K562 (cell line): ENCODE data around the gene PHF21A. TPM values are rescaled to one million over a fixed set of nuclear protein-coding genes. Genes with fewer than 3 reads are reported as not detected.

Experiments used
- BRD9 ChIP-seq: fragments of 450-650 bp; IDR thresholded peaks from 2 replicates; pipeline ENCODE4 v1.6.1; 2018; ENCODE audit warnings: low read depth; ENCODE audit not compliant: partially characterized antibody
- MECOM ChIP-seq: fragments of 250-450 bp; sonication (Bioruptor Pico); IDR thresholded peaks from 2 replicates; pipeline ENCODE4 v1.8.0; 2022; ENCODE audit warnings: inconsistent platforms
- POLR3G ChIP-seq: IDR thresholded peaks from 2 replicates; pipeline ENCODE4 v1.6.1; 2011; ENCODE audit not compliant: insufficient read length, insufficient replicate concordance; ENCODE audit errors: extremely low read depth
- polyA plus RNA-seq, 8 experiments: library from polyadenylated mRNA; depleted of rRNA in 4 of 8; stranded (reverse) in 5 of 8; unstranded in 3 of 8; fragments of >200 nt; fragmentation: Nextera tagmentation in 2 of 8; fragmentation: Illumina TruSeq in 1 of 8; extraction: Ambion mirVana in 2 of 8; extraction: Trizol in 1 of 8; gene quantifications; 2 replicates each; pipeline versions ENCODE4 v1.2.1 to v1.2.3, GENCODE V29; 2011 to 2014; ENCODE audit warnings: inconsistent platforms in 1 of 8, missing spikeins in 1 of 8
- total RNA-seq, 7 experiments: library from RNA; depleted of rRNA in 6 of 7; stranded (reverse); fragments of >200 nt in 6 of 7; fragmentation: Illumina TruSeq in 2 of 7; extraction: Trizol in 2 of 7; gene quantifications; 2 replicates each; pipeline versions ENCODE4 v1.2.1 to v1.2.3, GENCODE V29; 2011 to 2021; ENCODE audit warnings: low replicate concordance in 1 of 7
- TF ChIP-seq, protein P1 (sequence below): fragments of 450-650 bp; IDR thresholded peaks from 2 replicates; pipeline ENCODE4 v1.6.1; 2016; ENCODE audit warnings: mild to moderate bottlenecking, moderate library complexity
- TF ChIP-seq, protein P2 (sequence below), 2 experiments: fragments of 450-650 bp; IDR thresholded peaks; 2 replicates each; pipeline ENCODE4 v1.6.1; 2018; ENCODE audit warnings: mild to moderate bottlenecking in 2 of 2, low read depth in 1 of 2; ENCODE audit not compliant: partially characterized antibody in 2 of 2
- TF ChIP-seq, protein P3 (sequence below): fragments of 250-450 bp; sonication (Bioruptor Pico); IDR thresholded peaks from 2 replicates; pipeline ENCODE4 v1.4.0; 2020
- TF ChIP-seq, protein P4 (sequence below): fragments of 200-800 bp; sonication (Bioruptor generic); IDR thresholded peaks from 2 replicates; pipeline ENCODE4 v1.6.1; 2017; ENCODE audit warnings: missing genetic modification characterization, missing compliant biosample characterization

PHF21A gene
- total and polyA plus RNA-seq, 9 of the 15 experiments (the other 6 are each of a cell fraction or from before 2014, with no cell fraction given), result 1.5 to 32.4 (median 10.7) TPM

DNA sequence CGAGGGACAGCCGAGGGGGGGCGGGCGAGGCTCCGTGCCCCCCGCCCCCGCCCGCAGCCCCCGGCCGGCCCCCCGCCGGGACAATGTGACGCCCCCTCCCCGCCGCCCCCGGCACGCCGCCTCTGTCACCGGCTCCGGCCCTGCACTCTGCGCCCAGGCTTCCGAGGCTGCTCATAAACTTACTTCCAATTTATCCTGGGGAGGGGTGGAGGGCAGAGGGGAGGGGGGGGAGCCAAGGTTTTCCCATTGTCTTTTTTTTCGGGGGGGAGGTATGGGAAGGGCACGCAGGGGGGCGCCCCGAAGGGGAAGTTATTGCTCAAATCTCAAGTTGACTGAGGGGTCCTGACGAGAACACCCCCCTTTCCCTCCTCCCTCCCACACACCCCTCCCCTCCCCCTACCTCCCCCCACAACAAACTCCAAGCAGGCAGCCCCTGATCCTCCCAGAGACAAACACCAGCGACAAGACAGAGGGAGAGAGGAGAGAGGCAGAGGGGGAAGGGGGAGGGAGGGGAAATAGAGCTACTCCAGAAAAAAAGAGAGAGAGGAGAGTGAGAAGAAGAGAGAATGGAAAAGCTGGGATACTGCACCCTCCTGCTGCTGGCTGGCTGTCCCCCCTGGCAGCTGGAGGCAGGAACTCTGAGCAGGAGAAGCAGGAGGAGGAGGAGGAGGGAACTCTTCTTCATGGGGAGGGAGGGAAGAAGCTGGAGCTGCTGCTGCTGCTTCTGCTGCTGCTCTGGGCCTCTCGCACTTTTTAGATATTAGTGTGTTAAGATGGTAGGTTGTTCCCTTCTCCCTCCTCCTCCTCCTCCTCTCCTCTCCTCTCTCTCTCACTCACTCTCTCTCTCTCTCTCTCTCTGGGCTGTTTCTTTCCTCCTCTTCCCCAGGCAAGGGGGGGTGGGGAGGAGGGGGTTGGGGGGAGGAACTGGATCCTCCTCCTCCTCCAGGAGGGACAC lies 631 bp downstream of the PHF21A start (continued):
- TF ChIP-seq, protein P1, sequence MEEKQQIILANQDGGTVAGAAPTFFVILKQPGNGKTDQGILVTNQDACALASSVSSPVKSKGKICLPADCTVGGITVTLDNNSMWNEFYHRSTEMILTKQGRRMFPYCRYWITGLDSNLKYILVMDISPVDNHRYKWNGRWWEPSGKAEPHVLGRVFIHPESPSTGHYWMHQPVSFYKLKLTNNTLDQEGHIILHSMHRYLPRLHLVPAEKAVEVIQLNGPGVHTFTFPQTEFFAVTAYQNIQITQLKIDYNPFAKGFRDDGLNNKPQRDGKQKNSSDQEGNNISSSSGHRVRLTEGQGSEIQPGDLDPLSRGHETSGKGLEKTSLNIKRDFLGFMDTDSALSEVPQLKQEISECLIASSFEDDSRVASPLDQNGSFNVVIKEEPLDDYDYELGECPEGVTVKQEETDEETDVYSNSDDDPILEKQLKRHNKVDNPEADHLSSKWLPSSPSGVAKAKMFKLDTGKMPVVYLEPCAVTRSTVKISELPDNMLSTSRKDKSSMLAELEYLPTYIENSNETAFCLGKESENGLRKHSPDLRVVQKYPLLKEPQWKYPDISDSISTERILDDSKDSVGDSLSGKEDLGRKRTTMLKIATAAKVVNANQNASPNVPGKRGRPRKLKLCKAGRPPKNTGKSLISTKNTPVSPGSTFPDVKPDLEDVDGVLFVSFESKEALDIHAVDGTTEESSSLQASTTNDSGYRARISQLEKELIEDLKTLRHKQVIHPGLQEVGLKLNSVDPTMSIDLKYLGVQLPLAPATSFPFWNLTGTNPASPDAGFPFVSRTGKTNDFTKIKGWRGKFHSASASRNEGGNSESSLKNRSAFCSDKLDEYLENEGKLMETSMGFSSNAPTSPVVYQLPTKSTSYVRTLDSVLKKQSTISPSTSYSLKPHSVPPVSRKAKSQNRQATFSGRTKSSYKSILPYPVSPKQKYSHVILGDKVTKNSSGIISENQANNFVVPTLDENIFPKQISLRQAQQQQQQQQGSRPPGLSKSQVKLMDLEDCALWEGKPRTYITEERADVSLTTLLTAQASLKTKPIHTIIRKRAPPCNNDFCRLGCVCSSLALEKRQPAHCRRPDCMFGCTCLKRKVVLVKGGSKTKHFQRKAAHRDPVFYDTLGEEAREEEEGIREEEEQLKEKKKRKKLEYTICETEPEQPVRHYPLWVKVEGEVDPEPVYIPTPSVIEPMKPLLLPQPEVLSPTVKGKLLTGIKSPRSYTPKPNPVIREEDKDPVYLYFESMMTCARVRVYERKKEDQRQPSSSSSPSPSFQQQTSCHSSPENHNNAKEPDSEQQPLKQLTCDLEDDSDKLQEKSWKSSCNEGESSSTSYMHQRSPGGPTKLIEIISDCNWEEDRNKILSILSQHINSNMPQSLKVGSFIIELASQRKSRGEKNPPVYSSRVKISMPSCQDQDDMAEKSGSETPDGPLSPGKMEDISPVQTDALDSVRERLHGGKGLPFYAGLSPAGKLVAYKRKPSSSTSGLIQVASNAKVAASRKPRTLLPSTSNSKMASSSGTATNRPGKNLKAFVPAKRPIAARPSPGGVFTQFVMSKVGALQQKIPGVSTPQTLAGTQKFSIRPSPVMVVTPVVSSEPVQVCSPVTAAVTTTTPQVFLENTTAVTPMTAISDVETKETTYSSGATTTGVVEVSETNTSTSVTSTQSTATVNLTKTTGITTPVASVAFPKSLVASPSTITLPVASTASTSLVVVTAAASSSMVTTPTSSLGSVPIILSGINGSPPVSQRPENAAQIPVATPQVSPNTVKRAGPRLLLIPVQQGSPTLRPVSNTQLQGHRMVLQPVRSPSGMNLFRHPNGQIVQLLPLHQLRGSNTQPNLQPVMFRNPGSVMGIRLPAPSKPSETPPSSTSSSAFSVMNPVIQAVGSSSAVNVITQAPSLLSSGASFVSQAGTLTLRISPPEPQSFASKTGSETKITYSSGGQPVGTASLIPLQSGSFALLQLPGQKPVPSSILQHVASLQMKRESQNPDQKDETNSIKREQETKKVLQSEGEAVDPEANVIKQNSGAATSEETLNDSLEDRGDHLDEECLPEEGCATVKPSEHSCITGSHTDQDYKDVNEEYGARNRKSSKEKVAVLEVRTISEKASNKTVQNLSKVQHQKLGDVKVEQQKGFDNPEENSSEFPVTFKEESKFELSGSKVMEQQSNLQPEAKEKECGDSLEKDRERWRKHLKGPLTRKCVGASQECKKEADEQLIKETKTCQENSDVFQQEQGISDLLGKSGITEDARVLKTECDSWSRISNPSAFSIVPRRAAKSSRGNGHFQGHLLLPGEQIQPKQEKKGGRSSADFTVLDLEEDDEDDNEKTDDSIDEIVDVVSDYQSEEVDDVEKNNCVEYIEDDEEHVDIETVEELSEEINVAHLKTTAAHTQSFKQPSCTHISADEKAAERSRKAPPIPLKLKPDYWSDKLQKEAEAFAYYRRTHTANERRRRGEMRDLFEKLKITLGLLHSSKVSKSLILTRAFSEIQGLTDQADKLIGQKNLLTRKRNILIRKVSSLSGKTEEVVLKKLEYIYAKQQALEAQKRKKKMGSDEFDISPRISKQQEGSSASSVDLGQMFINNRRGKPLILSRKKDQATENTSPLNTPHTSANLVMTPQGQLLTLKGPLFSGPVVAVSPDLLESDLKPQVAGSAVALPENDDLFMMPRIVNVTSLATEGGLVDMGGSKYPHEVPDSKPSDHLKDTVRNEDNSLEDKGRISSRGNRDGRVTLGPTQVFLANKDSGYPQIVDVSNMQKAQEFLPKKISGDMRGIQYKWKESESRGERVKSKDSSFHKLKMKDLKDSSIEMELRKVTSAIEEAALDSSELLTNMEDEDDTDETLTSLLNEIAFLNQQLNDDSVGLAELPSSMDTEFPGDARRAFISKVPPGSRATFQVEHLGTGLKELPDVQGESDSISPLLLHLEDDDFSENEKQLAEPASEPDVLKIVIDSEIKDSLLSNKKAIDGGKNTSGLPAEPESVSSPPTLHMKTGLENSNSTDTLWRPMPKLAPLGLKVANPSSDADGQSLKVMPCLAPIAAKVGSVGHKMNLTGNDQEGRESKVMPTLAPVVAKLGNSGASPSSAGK, result no peak
- TF ChIP-seq, protein P2, sequence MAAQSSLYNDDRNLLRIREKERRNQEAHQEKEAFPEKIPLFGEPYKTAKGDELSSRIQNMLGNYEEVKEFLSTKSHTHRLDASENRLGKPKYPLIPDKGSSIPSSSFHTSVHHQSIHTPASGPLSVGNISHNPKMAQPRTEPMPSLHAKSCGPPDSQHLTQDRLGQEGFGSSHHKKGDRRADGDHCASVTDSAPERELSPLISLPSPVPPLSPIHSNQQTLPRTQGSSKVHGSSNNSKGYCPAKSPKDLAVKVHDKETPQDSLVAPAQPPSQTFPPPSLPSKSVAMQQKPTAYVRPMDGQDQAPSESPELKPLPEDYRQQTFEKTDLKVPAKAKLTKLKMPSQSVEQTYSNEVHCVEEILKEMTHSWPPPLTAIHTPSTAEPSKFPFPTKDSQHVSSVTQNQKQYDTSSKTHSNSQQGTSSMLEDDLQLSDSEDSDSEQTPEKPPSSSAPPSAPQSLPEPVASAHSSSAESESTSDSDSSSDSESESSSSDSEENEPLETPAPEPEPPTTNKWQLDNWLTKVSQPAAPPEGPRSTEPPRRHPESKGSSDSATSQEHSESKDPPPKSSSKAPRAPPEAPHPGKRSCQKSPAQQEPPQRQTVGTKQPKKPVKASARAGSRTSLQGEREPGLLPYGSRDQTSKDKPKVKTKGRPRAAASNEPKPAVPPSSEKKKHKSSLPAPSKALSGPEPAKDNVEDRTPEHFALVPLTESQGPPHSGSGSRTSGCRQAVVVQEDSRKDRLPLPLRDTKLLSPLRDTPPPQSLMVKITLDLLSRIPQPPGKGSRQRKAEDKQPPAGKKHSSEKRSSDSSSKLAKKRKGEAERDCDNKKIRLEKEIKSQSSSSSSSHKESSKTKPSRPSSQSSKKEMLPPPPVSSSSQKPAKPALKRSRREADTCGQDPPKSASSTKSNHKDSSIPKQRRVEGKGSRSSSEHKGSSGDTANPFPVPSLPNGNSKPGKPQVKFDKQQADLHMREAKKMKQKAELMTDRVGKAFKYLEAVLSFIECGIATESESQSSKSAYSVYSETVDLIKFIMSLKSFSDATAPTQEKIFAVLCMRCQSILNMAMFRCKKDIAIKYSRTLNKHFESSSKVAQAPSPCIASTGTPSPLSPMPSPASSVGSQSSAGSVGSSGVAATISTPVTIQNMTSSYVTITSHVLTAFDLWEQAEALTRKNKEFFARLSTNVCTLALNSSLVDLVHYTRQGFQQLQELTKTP (IDR thresholded peaks at IDR 0.05; ENCODE audit: low read depth in 1 of 2, partially characterized antibody in 2 of 2), result no peak
- TF ChIP-seq POLR3G (no peak), MECOM (CRISPR knock-in tag) (no peak), BRD9 (peak; percentile 30)
- TF ChIP-seq, protein P3, sequence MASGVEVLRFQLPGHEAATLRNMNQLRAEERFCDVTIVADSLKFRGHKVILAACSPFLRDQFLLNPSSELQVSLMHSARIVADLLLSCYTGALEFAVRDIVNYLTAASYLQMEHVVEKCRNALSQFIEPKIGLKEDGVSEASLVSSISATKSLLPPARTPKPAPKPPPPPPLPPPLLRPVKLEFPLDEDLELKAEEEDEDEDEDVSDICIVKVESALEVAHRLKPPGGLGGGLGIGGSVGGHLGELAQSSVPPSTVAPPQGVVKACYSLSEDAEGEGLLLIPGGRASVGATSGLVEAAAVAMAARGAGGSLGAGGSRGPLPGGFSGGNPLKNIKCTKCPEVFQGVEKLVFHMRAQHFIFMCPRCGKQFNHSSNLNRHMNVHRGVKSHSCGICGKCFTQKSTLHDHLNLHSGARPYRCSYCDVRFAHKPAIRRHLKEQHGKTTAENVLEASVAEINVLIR (CRISPR knock-in tag), result no peak
- TF ChIP-seq, protein P4, sequence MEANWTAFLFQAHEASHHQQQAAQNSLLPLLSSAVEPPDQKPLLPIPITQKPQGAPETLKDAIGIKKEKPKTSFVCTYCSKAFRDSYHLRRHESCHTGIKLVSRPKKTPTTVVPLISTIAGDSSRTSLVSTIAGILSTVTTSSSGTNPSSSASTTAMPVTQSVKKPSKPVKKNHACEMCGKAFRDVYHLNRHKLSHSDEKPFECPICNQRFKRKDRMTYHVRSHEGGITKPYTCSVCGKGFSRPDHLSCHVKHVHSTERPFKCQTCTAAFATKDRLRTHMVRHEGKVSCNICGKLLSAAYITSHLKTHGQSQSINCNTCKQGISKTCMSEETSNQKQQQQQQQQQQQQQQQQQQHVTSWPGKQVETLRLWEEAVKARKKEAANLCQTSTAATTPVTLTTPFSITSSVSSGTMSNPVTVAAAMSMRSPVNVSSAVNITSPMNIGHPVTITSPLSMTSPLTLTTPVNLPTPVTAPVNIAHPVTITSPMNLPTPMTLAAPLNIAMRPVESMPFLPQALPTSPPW (CRISPR knock-in tag), result peak; percentile 92
